Measurements from ENCODE around the gene DAB1.
"Not testable (repeated sequence)": the region's sequence is repeated elsewhere in the genome, so short reads cannot be mapped to it uniquely, and the experiment has no call there.

Gene DAB1

GRCh38 chr1:57117753-57118152 is 306.1 kb downstream of the DAB1 start:
- no peak for DNase-seq (ENCODE audit: low spot score)

GRCh38 chr1:57116871-57117270 is 307.0 kb downstream of the DAB1 start:
- DNase-seq (ENCODE audit: low spot score): no peak

- DNase-seq (ENCODE audit: low spot score): no peak
Observed at GRCh38 chr1:57115030-57115614, 308.7 kb downstream of the DAB1 start.

GRCh38 chr1:57112148-57112547 is 311.7 kb downstream of the DAB1 start:
- DNase-seq (ENCODE audit: low spot score): no peak

- no peak for DNase-seq (ENCODE audit: low spot score)
Observed at GRCh38 chr1:57111175-57111574, 312.7 kb downstream of the DAB1 start.

GRCh38 chr1:57109883-57110282 is 314.0 kb downstream of the DAB1 start:
- DNase-seq (ENCODE audit: low spot score): no peak

- no peak for DNase-seq (ENCODE audit: low spot score)
Observed at GRCh38 chr1:57109247-57109646, 314.6 kb downstream of the DAB1 start.

- DNase-seq (ENCODE audit: low spot score): no peak
Observed at GRCh38 chr1:57106296-57106695, 317.6 kb downstream of the DAB1 start.

- no peak for DNase-seq (ENCODE audit: low spot score)
Observed at GRCh38 chr1:57102561-57103326, 321.1 kb downstream of the DAB1 start.

GRCh38 chr1:57101209-57101608 is 322.7 kb downstream of the DAB1 start:
- DNase-seq (ENCODE audit: low spot score): no peak

GRCh38 chr1:57094749-57095148 is 329.1 kb downstream of the DAB1 start:
- no peak for DNase-seq (ENCODE audit: low spot score)

- DNase-seq (ENCODE audit: low spot score): no peak
Observed at GRCh38 chr1:57093122-57093521, 330.7 kb downstream of the DAB1 start.

GRCh38 chr1:57091642-57092041 is 332.2 kb downstream of the DAB1 start:
- DNase-seq (ENCODE audit: low spot score): no peak

- DNase-seq (ENCODE audit: low spot score): no peak
Observed at GRCh38 chr1:57089855-57090254, 334.0 kb downstream of the DAB1 start.

- no peak for DNase-seq (ENCODE audit: low spot score)
Observed at GRCh38 chr1:57089221-57089620, 334.6 kb downstream of the DAB1 start.

GRCh38 chr1:57088653-57089052 is 335.2 kb downstream of the DAB1 start:
- DNase-seq (ENCODE audit: low spot score): no peak

GRCh38 chr1:57087660-57088059 is 336.2 kb downstream of the DAB1 start:
- not testable (repeated sequence) for DNase-seq (ENCODE audit: low spot score)

GRCh38 chr1:57086154-57086553 is 337.7 kb downstream of the DAB1 start:
- DNase-seq (ENCODE audit: low spot score): no peak

- DNase-seq (ENCODE audit: low spot score): no peak
Observed at GRCh38 chr1:57084701-57085100, 339.2 kb downstream of the DAB1 start.

GRCh38 chr1:57082711-57083439 is 341.0 kb downstream of the DAB1 start:
- DNase-seq (ENCODE audit: low spot score): no peak

GRCh38 chr1:57079454-57080157 is 344.3 kb downstream of the DAB1 start:
- no peak for DNase-seq (ENCODE audit: low spot score)

GRCh38 chr1:57072401-57073110 is 351.3 kb downstream of the DAB1 start:
- DNase-seq (ENCODE audit: low spot score): no peak
